ENCODE data around the gene SMIM20.

GRCh38 chr4:25962393-25962792, 48.4 kb downstream of the SMIM20 start:
- TF ChIP-seq POLR2A (IDR thresholded peaks at IDR 0.05; ENCODE audit: low read depth, low read length) (no peak), POLR2AphosphoS5 (IDR thresholded peaks at IDR 0.05; ENCODE audit: low read depth, low read length) (no peak)

Data from GM12892 (cell line).